Measurements from ENCODE around the gene ATP12A. TPM values are rescaled to one million over a fixed set of nuclear protein-coding genes. Genes with fewer than 3 reads are reported as not detected.

The ATP12A gene
- total and polyA plus RNA-seq, 11 donors: not detected

DNA sequence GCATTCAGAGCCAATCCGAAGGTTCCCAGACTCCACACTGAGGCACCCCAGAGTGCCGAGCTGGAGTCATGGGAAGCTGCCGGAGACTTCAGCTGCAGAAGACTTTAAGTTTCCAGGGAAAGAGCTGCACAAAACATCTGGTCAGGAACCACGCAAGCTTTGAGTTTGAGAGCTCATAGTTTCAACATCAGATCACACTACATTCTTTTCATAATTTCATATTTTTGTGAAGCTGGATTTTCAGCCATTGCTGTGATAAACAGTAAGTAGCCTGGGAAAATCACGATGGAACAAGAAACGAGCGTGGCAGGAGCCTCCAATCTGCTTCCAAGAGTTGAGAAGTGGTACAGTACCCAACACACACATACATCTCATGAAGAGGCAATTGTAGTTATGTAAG is 25.5 kb upstream of the ATP12A start:
- ATAC-seq (no peak), DNase-seq (no peak)
- no peaks in the 10 kb centered on the region for H3K9me3 ChIP-seq
- no peaks in the 10 kb centered on the region for H3K27me3 ChIP-seq
- intact Hi-C loops (cut with DNase I): no loop called here
- H3K4me3 ChIP-seq: no peak overlapping the region
- H3K4me1 ChIP-seq: no peaks in the 10 kb centered on the region
- no peak for TF ChIP-seq POLR2A (IDR thresholded peaks at IDR 0.05)
- no peak for TF ChIP-seq CTCF (IDR thresholded peaks at IDR 0.05)
- no peaks in the 10 kb centered on the region for H3K36me3 ChIP-seq
- 66 to 81% (median 79%) methylated on average over 7 of the region's 7 CpGs for WGBS, 4 donors
- no peak overlapping the region for H3K27ac ChIP-seq

- ATAC-seq (no peak), DNase-seq (no peak)
- Histone ChIP-seq H3K9me3 (no peaks in the 10 kb centered on the region), H3K4me1 (no peaks in the 10 kb centered on the region), H3K36me3 (no peaks in the 10 kb centered on the region), H3K27me3 (no peaks in the 10 kb centered on the region), H3K4me3 (no peak overlapping the region), H3K27ac (no peak overlapping the region)
- intact Hi-C loops (cut with DNase I): no loop called here
- 67 to 82% (median 75%) methylated on average over 3 of the region's 3 CpGs for WGBS, 4 donors
- TF ChIP-seq CTCF (IDR thresholded peaks at IDR 0.05) (no peak), POLR2A (IDR thresholded peaks at IDR 0.05) (no peak)
Observed at GRCh38 chr13:24659239-24659638, 21.0 kb upstream of the ATP12A start.

GRCh38 chr13:24660023-24660741 is 20.0 kb upstream of the ATP12A start:
- DNase-seq (no peak), ATAC-seq (no peak)
- no peak overlapping the region for H3K4me3 ChIP-seq
- no peaks in the 10 kb centered on the region for H3K9me3 ChIP-seq
- no peak for TF ChIP-seq POLR2A (IDR thresholded peaks at IDR 0.05)
- TF ChIP-seq CTCF (IDR thresholded peaks at IDR 0.05): no peak
- no peaks in the 10 kb centered on the region for H3K27me3 ChIP-seq
- whole genome bisulfite sequencing, 4 donors: 42 to 64% (median 49%) methylated on average over 4 of the region's 4 CpGs
- H3K36me3 ChIP-seq: no peaks in the 10 kb centered on the region
- H3K4me1 ChIP-seq: no peaks in the 10 kb centered on the region
- intact Hi-C loops (cut with DNase I): loop anchor here in 1 of 10 donors (10.0 kb wide), 1 partner anchor 85 kb away; no protein-coding TSS in a partner anchor
- no peak overlapping the region for H3K27ac ChIP-seq

GRCh38 chr13:24661713-24662112 is 18.5 kb upstream of the ATP12A start:
- no peaks in the 10 kb centered on the region for H3K36me3 ChIP-seq
- intact Hi-C loops (cut with DNase I): loop anchor here in 1 of 10 donors (10.0 kb wide), 1 partner anchor 87 kb away; no protein-coding TSS in a partner anchor
- ATAC-seq (no peak), DNase-seq (no peak)
- 80 to 91% (median 88%) methylated on average over 5 of the region's 5 CpGs for WGBS, 4 donors
- no peaks in the 10 kb centered on the region for H3K27me3 ChIP-seq
- no peak overlapping the region for H3K4me3 ChIP-seq
- no peaks in the 10 kb centered on the region for H3K9me3 ChIP-seq
- H3K27ac ChIP-seq: no peak overlapping the region
- no peaks in the 10 kb centered on the region for H3K4me1 ChIP-seq
- TF ChIP-seq POLR2A (IDR thresholded peaks at IDR 0.05) (no peak), CTCF (IDR thresholded peaks at IDR 0.05) (no peak)

Measured in heart left ventricle (tissue), 16 donors.